ENCODE data around the gene COL21A1.

- TF ChIP-seq CTCF (conservative IDR thresholded peaks at IDR 0.05; ENCODE audit: low read depth, low read length) (no peak), POLR2A (IDR thresholded peaks at IDR 0.05; ENCODE audit: low read depth, low read length) (no peak)
These were observed 12.1 kb upstream of the COL21A1 start for GRCh38 chr6:56259234-56260077.

Data from IMR-90 (cell line).